Ishikawa (cell line): Measurements from ENCODE around the gene TUBB8.

Source experiments
- CEBPB ChIP-seq: IDR thresholded peaks from 2 replicates; pipeline ENCODE4 v1.6.1; 2012
- CREB1 ChIP-seq: IDR thresholded peaks from 2 replicates; pipeline ENCODE4 v1.6.1; 2012; ENCODE audit warnings: low read depth
- EGR1 ChIP-seq: IDR thresholded peaks from 2 replicates; pipeline ENCODE4 v1.6.1; 2012
- EP300 ChIP-seq: IDR thresholded peaks from 2 replicates; pipeline ENCODE4 v1.6.1; 2012; ENCODE audit warnings: borderline replicate concordance
- FOXM1 ChIP-seq: IDR thresholded peaks from 2 replicates; pipeline ENCODE4 v1.6.1; 2012; ENCODE audit warnings: low read depth, borderline replicate concordance
- MAX ChIP-seq: IDR thresholded peaks from 2 replicates; pipeline ENCODE4 v1.6.1; 2012
- NFIC ChIP-seq: IDR thresholded peaks from 2 replicates; pipeline ENCODE4 v1.6.1; 2012
- RAD21 ChIP-seq: IDR thresholded peaks from 2 replicates; pipeline ENCODE4 v1.6.1; 2012; ENCODE audit warnings: low read depth
- REST ChIP-seq: IDR thresholded peaks from 2 replicates; pipeline ENCODE4 v1.6.1; 2012; ENCODE audit warnings: low read depth, mild to moderate bottlenecking
- TAF1 ChIP-seq: IDR thresholded peaks from 2 replicates; pipeline ENCODE4 v1.6.1; 2012; ENCODE audit warnings: low read depth, mild to moderate bottlenecking
- TCF12 ChIP-seq: IDR thresholded peaks from 2 replicates; pipeline ENCODE4 v1.6.1; 2012; ENCODE audit warnings: low read depth
- TEAD4 ChIP-seq: IDR thresholded peaks from 2 replicates; pipeline ENCODE4 v1.6.1; 2012
- YY1 ChIP-seq: IDR thresholded peaks from 2 replicates; pipeline ENCODE4 v1.6.1; 2012; ENCODE audit warnings: low read depth
- ZBTB7A ChIP-seq: IDR thresholded peaks from 2 replicates; pipeline ENCODE4 v1.6.1; 2012; ENCODE audit warnings: low read depth
- TF ChIP-seq, protein P1 (sequence below): IDR thresholded peaks from 2 replicates; pipeline ENCODE4 v1.6.1; 2012

Gene TUBB8

DNA sequence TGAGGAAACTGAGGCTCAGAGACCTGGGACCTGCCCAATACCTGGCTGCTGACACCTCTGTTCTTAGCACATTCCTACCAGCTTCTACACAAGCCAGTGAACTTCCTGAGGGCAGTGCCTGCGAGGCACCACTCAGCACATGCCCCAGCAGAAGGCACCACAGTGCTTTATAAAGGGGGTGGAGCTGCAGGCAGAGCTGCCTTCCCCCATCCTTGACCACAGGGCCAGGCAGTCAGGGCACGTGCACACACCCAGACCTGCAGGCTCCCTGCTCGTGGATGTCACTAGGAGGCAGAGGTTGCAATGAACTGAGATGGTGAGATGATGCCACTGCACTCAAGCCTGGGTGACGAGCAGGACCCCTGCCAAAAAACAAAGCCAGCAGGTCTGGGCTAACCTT is 39.2 kb upstream of the TUBB8 start:
- peak; percentile 61; the same call in 1 of the 2 replicates for TF ChIP-seq MAX
- no peak for TF ChIP-seq FOXM1

DNA sequence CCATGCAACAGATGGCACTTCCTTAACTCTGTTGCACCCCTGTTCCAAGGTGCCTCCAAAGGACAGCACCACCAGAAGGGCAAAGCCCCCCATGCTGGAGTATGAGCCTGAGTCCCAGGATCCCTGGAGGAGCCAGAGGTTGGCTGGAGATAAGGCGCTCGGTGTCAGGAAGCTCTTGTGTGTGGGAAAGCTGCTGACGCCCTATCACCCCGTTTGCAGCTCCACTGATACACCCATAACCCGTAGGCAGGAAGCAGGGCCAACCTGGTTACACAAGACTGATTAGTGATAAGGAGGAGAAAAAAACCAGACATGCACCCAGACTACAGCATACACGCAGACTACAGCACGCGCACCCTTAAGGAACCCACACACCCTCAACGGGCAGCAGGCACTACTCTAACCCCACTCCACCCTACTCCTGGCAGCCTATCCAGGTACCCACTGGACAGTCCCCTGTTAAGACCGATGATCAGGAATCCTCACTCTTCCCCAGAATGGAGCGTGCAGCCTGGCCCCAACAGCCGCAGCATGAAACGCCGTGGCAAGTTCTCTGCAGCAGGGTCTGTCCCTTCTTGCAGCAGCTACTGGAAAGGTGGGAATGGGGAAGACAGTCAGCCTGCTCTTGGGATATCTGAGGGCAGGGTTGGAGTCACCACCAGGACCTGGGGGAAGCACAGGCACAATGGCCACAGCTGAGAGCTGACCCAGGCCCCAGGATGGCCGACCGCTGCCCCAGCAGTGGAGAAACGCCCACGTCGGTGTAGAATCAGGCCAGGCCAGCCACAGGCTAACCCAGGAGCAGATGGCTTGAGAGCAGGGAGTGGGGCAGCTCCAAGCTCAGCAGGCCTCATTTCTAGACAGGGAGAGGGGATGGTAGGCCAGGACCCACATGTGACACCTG is 38.3 kb upstream of the TUBB8 start:
- no peak for TF ChIP-seq EGR1
- TF ChIP-seq, protein P1, sequence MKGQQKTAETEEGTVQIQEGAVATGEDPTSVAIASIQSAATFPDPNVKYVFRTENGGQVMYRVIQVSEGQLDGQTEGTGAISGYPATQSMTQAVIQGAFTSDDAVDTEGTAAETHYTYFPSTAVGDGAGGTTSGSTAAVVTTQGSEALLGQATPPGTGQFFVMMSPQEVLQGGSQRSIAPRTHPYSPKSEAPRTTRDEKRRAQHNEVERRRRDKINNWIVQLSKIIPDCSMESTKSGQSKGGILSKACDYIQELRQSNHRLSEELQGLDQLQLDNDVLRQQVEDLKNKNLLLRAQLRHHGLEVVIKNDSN: no peak
- TF ChIP-seq TCF12: no peak
- TF ChIP-seq MAX: no peak
- TF ChIP-seq CREB1: no peak
- no peak for TF ChIP-seq TAF1
- no peak for TF ChIP-seq YY1

GRCh38 chr10:86031-86430 is 36.9 kb upstream of the TUBB8 start:
- no peak for TF ChIP-seq TCF12
- TF ChIP-seq NFIC: no peak
- TF ChIP-seq TAF1: no peak
- TF ChIP-seq, protein P1: no peak
- TF ChIP-seq REST: no peak
- no peak for TF ChIP-seq CREB1
- no peak for TF ChIP-seq FOXM1
- no peak for TF ChIP-seq TEAD4
- no peak for TF ChIP-seq CEBPB
- no peak for TF ChIP-seq EGR1
- no peak for TF ChIP-seq YY1
- TF ChIP-seq EP300: no peak
- no peak for TF ChIP-seq RAD21
- TF ChIP-seq MAX: no peak
- no peak for TF ChIP-seq ZBTB7A

DNA sequence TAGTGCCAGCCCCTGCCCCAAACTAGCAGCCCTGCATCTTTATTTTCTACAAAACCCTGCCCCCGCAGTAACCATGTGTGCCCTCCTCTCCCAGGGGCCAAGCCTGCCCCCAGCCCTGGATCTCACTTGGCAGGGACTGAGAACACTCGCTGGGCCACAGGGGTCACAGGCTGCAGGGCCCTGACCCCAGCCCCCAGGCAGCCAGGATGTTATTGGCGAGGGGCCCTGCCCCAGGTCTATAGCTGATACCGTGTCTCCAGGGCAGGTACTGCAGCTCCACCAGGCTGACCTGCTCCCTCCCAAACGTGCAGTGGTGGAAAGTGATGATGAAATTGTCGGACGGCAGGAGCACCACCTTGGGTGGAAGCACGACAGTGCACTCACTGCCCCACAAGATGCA is 35.9 kb upstream of the TUBB8 start:
- TF ChIP-seq CEBPB (no peak), TEAD4 (no peak), MAX (no peak), ZBTB7A (no peak), RAD21 (no peak), CREB1 (no peak), FOXM1 (no peak), YY1 (no peak), TAF1 (no peak), TCF12 (no peak), EGR1 (no peak), REST (no peak), NFIC (no peak), EP300 (no peak)
- TF ChIP-seq, protein P1: no peak

DNA sequence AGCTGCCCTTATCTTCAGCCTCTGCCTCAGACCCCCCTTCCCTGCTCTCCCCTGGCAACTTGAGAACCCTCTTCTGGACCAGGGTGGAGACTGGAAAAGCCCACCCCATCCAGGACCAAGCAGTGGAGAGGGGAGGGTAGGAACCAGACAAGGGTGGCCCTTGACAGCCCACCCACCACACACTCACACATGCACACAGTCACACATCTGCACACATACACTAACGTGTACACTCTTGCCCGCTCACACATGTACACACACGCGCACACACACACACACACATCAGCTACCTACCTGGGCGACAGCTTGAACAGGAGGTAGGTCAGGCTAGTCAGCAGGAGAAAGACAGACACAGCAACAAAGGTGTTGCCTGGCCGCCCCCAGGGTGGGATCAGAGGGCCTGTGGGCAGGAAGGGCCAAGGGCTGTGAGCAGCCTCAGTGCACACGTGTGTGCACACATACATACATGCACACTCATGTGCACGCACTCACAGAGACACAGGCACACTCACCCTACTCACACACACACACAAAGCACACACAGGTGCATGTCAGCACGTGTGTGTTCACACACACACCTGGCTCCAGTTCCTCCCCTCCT is 34.9 kb upstream of the TUBB8 start:
- no peak for TF ChIP-seq EGR1
- TF ChIP-seq, protein P1: no peak
- TF ChIP-seq CREB1: no peak
